ENCODE results near the gene SH2D7. TPM values are rescaled to one million over a fixed set of nuclear protein-coding genes. Genes with fewer than 3 reads are reported as not detected.

SH2D7 gene
- total and polyA plus RNA-seq, 2 donors (not counting 3 experiments of a cell fraction or from before 2014, with no cell fraction given), result not detected

GRCh38 chr15:78052545-78052944, 39.8 kb upstream of the SH2D7 start:
- TF ChIP-seq GATA2 (IDR thresholded peaks at IDR 0.05; ENCODE audit: insufficient read depth, insufficient read length, low read depth, low read length) (no peak), POLR2A (IDR thresholded peaks at IDR 0.05; ENCODE audit: low read depth, low read length) (no peak), POLR2AphosphoS5 (IDR thresholded peaks at IDR 0.05; ENCODE audit: insufficient read depth, low read depth, low read length) (no peak), CTCF (IDR thresholded peaks at IDR 0.05; ENCODE audit: extremely low read depth in 1 of 2, insufficient read depth in 1 of 2, low read depth in 1 of 2, low read length in 2 of 2) (no peak), MYC (IDR thresholded peaks at IDR 0.05; ENCODE audit: low read depth, low read length) (no peak), FOS (IDR thresholded peaks at IDR 0.05; ENCODE audit: borderline replicate concordance, insufficient read depth, low read length) (no peak), JUN (IDR thresholded peaks at IDR 0.05; ENCODE audit: borderline replicate concordance, insufficient read depth, insufficient read length, low read depth) (no peak), EZH2 (IDR thresholded peaks at IDR 0.05; ENCODE audit: borderline replicate concordance, low read depth, low read length, severe bottlenecking) (no peak), MAX (IDR thresholded peaks at IDR 0.05; ENCODE audit: insufficient read depth, insufficient read length) (no peak)
- Histone ChIP-seq H3K9me3 (replicated peaks; ENCODE audit: control insufficient read depth, insufficient read depth, low read length) (no peaks in the 10 kb centered on the region), H3K36me3 (ENCODE audit: control insufficient read depth in 2 of 2, extremely low read depth in 1 of 2, insufficient read depth in 2 of 2, low read length in 2 of 2) (no peaks in the 10 kb centered on the region), H4K20me1 (replicated peaks; ENCODE audit: control insufficient read depth, extremely low read depth, insufficient read depth, low read length) (no peaks in the 10 kb centered on the region), H3K9me1 (replicated peaks; ENCODE audit: control insufficient read depth, extremely low read depth, insufficient read depth, low read length) (no peaks in the 10 kb centered on the region), H3K4me1 (ENCODE audit: control insufficient read depth, extremely low read depth, insufficient read depth, low read length) (peaks cover 62% of the 10 kb centered on the region), H3K9ac (replicated peaks; ENCODE audit: extremely low read depth, insufficient read depth, low read length) (no peak overlapping the region), H3K4me2 (ENCODE audit: insufficient read depth, low read length) (no peak overlapping the region), H3K79me2 (ENCODE audit: control insufficient read depth, insufficient read depth, low read length) (peaks cover 31% of the 10 kb centered on the region), H3K4me3 (replicated peaks in 1 of 3; ENCODE audit: insufficient read depth in 1 of 3, low read depth in 1 of 3, low read length in 3 of 3) (no peak overlapping the region), H2AFZ (ENCODE audit: low read depth, low read length) (no peak overlapping the region), H3K27me3 (ENCODE audit: control insufficient read depth in 2 of 2, insufficient read depth in 2 of 2, low read length in 2 of 2) (no peaks in the 10 kb centered on the region), H3K27ac (ENCODE audit: insufficient read depth, low read depth, low read length) (peak overlapping the region; percentile 34)
- DNase-seq (ENCODE audit: low read depth, low spot score) (no peak), FAIRE-seq (no peak)
- BruUV-seq (replicated peaks), result no TSS peak
- dilution Hi-C loops (cut with MboI; ENCODE audit: extremely low pct_ligation_motif_present, low sequenced_read_pairs) (no loop called here), intact Hi-C loops (cut with micrococcal nuclease) (no loop called here)
- ChIA-PET CTCF (interaction anchor here (0.6 to 4.2 kb wide), 9 partner anchors 10 to 94 kb away, joined by 3 to 25 read pairs (median 6); no protein-coding TSS in a partner anchor), POLR2A (no interaction called here)
